ENCODE measurements around the gene COPS7B.

DNA sequence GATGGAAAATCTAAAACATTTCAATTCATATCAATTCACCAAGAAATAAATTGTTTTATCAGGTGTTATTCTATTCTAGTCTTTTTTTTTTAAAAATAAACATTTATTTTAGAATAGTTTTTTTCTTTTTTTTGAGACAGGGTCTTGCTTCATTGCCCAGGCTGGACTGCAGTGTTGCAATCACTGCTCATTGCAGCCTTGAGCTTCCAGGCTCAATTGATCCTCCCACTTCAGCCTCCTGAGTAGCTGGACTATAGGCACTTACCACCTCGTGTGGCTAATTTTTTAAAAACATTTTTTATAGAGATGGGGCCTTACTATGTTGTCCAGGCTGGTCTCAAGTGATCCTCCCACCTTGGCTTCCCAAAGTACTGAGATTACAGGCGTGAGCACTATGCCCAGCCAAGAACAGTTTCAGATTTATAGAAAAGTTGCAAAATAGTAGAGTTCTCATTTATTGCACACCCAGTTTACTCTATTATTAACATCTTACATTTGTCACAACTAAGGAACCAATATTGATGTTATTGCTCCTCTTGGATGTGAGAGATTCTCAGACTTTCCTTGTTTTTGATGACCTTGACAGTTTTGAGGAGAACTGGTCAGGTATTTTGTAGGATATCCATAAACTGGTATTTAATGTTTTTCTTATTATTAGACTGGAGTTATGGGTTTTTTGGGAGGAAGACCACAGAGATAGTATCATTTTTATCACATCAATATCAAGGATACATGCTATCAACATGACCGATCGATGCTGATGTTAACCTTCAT lies 35.0 kb upstream of the COPS7B start:
- TF ChIP-seq TAL1 (IDR thresholded peaks at IDR 0.05) (no peak), ZNF77 (CRISPR knock-in tag; IDR thresholded peaks at IDR 0.05) (no peak), TRIM28 (IDR thresholded peaks at IDR 0.05) (no peak), RAD21 (CRISPR knock-in tag; conservative IDR thresholded peaks at IDR 0.05 in 1 of 2, IDR thresholded peaks at IDR 0.05 in 1 of 2) (no peak), JUND (IDR thresholded peaks at IDR 0.05; ENCODE audit: borderline replicate concordance, low read depth, low read length) (no peak), JUND (tag; IDR thresholded peaks at IDR 0.05; ENCODE audit: borderline replicate concordance, low read depth, low read length) (no peak), ESRRB (CRISPR knock-in tag; IDR thresholded peaks at IDR 0.05; ENCODE audit: borderline replicate concordance) (no peak), SMARCE1 (IDR thresholded peaks at IDR 0.05) (no peak), ZNF197 (CRISPR knock-in tag; IDR thresholded peaks at IDR 0.05; ENCODE audit: low read depth) (no peak), POLR2A (conservative IDR thresholded peaks at IDR 0.05) (no peak)
- TF ChIP-seq, protein P1, sequence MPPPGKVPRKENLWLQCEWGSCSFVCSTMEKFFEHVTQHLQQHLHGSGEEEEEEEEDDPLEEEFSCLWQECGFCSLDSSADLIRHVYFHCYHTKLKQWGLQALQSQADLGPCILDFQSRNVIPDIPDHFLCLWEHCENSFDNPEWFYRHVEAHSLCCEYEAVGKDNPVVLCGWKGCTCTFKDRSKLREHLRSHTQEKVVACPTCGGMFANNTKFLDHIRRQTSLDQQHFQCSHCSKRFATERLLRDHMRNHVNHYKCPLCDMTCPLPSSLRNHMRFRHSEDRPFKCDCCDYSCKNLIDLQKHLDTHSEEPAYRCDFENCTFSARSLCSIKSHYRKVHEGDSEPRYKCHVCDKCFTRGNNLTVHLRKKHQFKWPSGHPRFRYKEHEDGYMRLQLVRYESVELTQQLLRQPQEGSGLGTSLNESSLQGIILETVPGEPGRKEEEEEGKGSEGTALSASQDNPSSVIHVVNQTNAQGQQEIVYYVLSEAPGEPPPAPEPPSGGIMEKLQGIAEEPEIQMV (tag; conservative IDR thresholded peaks at IDR 0.05; ENCODE audit: low read depth): no peak
- TF ChIP-seq, protein P2, sequence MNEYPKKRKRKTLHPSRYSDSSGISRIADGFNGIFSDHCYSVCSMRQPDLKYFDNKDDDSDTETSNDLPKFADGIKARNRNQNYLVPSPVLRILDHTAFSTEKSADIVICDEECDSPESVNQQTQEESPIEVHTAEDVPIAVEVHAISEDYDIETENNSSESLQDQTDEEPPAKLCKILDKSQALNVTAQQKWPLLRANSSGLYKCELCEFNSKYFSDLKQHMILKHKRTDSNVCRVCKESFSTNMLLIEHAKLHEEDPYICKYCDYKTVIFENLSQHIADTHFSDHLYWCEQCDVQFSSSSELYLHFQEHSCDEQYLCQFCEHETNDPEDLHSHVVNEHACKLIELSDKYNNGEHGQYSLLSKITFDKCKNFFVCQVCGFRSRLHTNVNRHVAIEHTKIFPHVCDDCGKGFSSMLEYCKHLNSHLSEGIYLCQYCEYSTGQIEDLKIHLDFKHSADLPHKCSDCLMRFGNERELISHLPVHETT (CRISPR knock-in tag; conservative IDR thresholded peaks at IDR 0.05 in 1 of 2, IDR thresholded peaks at IDR 0.05 in 1 of 2): no peak
- TF ChIP-seq, protein P3, sequence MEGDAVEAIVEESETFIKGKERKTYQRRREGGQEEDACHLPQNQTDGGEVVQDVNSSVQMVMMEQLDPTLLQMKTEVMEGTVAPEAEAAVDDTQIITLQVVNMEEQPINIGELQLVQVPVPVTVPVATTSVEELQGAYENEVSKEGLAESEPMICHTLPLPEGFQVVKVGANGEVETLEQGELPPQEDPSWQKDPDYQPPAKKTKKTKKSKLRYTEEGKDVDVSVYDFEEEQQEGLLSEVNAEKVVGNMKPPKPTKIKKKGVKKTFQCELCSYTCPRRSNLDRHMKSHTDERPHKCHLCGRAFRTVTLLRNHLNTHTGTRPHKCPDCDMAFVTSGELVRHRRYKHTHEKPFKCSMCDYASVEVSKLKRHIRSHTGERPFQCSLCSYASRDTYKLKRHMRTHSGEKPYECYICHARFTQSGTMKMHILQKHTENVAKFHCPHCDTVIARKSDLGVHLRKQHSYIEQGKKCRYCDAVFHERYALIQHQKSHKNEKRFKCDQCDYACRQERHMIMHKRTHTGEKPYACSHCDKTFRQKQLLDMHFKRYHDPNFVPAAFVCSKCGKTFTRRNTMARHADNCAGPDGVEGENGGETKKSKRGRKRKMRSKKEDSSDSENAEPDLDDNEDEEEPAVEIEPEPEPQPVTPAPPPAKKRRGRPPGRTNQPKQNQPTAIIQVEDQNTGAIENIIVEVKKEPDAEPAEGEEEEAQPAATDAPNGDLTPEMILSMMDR (IDR thresholded peaks at IDR 0.05 in 2 of 3, conservative IDR thresholded peaks at IDR 0.05 in 1 of 3; ENCODE audit: insufficient read depth in 2 of 3, low read depth in 1 of 3, low read length in 3 of 3): no peak
